GOT3 (cell line): ENCODE measurements around the gene SPTB.

Experiments
- DNase-seq: peaks from one replicate; lab custom pipeline; 2025; ENCODE audit warnings: mixed read lengths; lab: John Stamatoyannopoulos, UW

SPTB gene

GRCh38 chr14:64885559-64885958, 5.9 kb upstream of the SPTB start:
- DNase-seq: no peak

GRCh38 chr14:64880221-64881121, 764 bp upstream of the SPTB start:
- DNase-seq: no peak

DNA sequence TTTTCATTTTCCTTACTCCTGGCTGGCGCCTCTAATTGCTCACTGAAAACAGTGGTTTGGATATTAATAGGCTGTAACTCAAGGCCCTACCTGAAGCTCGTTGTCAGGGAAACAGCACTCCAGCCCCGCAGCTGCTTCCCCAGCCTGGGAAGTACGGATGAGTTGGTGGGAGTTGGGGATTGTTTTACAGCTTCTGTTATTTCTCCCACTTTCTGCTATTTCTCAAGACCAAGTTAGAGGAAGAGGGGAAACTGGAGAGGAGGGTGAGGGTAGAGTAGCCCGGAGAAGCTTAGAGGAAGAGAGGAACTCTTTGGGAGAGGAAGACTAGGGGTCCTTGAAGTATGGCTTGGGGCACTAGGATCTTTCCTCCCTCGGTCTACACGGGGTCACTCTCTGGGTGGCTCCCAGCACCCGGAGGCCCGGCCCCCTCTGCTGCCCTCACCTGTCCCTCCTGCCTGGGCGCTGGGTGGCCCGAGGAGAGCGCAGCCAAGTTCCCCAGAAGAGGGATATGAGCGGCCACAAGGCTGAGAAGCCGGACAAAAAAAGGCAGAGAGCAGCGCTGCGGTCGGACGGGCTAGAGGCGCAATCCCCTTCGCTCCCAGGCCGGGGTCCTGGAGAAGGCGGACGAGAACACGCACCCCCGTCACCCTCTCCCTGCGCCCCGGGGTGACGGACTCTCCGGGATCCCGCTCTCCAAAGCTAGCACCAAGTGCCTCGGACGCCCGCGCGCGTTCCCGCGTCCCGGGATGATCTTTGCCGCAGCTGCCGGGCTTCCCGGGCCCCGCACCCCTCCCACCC, 671 bp downstream of the SPTB start:
- no peak for DNase-seq

- DNase-seq: no peak
Measured at GRCh38 chr14:64877846-64878245, 1.9 kb downstream of the SPTB start.

GRCh38 chr14:64875350-64875749, 4.4 kb downstream of the SPTB start:
- no peak for DNase-seq

DNA sequence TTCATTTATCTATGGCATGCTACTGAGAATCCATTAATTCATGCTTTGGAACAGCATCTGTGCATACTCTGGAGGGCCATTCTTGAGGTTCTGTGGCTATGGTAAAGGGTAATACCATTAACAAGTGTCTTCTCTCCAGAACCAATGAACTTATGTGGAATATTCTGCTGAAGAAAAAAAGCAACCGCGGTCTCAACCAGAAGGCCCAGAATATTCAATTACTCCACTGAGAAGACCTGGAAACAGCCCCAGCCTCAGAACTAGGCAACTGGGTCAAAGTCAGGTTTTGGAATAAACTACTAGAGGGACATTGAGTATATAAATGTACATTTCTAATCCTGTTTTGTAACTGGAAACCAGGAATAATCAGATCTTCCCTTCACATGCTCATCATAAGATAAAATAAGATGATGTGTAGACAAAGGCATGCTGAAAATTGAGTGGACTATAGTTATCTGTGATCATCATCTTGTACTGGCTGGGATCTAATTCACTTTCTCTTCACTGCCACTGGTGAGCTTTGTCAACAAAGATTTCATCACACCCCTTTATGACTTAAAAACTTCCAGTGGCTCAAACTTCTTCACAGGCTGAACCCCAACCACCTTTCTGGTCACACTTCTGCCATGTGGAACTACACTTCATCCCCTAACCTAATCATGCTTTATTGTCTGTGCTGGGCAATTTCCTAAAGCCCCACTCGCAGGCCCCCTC, 6.0 kb downstream of the SPTB start:
- DNase-seq: no peak

DNA sequence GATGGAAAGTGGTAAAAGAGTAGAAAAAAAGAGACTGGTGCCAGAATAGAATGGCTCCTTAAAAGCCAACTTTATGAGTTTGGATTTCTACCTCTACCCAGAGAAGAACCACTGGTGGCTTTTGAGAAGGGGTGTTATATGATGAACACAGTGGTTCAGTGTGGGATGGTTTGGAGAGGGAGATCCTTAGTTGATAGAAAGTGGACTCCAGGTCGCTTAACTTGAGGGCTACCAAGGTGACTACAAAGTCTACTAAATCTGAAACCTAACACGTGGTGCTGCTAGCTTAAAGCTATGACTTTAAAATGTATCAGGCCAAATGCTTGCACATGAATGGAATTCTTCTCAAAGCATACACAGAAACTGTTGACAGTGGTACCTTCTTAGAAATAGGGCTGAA, 8.4 kb downstream of the SPTB start:
- DNase-seq: no peak

DNA sequence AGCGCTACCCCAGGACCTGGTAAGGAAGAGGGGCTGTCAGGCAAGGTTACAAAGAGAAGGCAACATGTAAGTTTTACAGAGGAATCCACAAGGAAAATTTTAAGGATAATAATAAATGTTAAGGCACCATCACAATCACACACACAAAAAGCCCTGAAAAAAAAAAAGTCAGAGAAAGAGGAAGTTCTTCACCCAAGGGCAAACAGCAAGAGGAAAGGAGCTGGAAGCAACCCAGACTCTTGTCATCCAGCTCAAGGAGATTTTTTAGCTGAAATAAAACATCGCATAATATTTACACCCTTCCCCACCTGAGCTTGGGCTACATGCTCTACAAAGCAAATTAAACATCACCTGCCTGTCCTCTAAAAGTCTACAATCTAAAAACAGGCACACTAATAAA, 9.5 kb downstream of the SPTB start:
- DNase-seq: no peak

- no peak for DNase-seq
Measured at GRCh38 chr14:64868841-64869240, 10.9 kb downstream of the SPTB start.

- DNase-seq: no peak
Measured at GRCh38 chr14:64868379-64868778, 11.3 kb downstream of the SPTB start.

GRCh38 chr14:64867182-64867581, 12.5 kb downstream of the SPTB start:
- DNase-seq: no peak

GRCh38 chr14:64865992-64866391, 13.7 kb downstream of the SPTB start:
- no peak for DNase-seq

GRCh38 chr14:64865109-64865508, 14.6 kb downstream of the SPTB start:
- no peak for DNase-seq

DNA sequence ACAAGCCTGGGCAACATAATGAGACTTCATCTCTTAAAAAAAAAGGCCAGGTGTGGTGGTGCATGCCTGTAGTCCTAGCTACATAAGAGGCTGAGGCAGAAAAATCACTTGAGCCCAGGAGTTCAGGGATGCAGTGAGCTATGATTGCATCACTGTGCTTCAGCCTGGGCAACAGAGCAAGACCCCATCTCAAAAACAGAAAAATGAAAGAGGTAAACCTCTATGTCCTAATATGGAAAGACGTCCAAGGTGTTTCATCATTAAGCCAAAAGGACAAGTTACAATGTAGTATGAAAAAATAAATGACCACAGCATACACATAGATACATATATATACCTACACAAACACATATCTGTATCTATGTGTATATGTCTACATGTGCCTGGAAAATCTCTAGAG, 15.4 kb downstream of the SPTB start:
- DNase-seq: no peak

- DNase-seq: no peak
Measured at GRCh38 chr14:64861916-64862315, 17.8 kb downstream of the SPTB start.

DNA sequence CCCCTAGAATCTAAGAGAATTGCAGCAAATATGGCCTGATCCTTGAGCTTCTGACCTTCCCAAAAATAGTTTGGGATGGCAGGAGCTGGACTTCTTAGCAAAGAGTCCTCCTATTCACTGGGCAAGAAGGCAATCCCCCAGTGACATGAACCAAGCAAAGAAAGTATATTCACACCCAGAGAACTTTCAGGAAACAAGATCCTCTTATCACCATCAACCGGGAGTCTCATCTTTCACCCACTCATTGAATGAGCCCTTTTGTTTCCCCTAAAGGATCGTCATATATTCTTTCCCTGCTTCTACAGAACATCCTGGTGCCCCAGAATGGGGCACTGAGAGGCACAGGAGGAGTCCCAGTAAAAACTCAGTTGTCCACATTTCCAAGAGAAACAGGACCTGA, 19.7 kb downstream of the SPTB start:
- DNase-seq: no peak

- no peak for DNase-seq
Measured at GRCh38 chr14:64857979-64858744, 21.5 kb downstream of the SPTB start.

DNA sequence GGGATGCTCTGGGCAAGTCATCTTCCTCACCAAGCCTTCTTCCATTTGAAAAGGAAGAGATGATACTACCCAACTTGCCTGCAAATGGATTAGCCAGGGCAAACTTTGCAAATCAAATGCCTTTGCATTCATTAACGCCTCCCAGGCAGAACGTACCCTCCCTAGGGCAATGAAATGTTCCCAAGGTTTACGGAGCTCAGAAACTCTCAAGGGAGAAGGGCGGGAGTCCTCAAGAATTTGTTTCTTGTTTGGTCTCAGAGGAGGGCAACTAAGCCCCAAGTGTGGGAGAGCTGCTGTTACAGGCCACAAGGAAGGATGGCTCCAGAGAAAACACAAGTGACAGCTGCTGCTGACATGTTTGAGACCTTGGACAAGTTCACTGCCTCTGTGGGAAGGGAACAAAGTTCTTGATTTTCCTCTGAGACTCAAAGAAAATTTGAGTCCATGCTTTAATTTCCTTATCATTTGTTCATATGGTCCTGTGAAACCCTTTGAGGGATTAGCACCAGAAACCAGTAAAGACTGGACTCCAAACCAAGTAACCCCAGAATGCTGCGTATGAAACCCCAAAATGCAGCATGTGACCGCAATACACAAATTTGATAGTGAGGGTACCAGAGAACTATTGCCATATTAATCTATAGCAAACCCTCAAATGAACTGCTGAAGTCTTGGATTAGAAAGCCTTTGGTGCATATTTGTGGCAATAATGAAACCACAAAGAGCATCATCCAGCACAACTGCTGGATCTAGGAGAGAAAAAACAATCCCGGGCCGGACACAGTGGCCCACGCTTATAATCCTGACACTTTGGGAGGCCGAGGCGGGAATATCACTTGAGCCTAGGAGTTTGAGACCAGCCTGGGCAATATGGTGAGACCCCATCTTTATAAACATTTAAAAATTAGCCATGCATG, 22.9 kb downstream of the SPTB start:
- DNase-seq: no peak

GRCh38 chr14:64855721-64856528, 23.8 kb downstream of the SPTB start:
- DNase-seq: no peak
